Measurements from ENCODE around the gene ST3GAL3. TPM values are rescaled to one million over a fixed set of nuclear protein-coding genes. Genes with fewer than 3 reads are reported as not detected.
"Not testable (repeated sequence)": the region's sequence is repeated elsewhere in the genome, so short reads cannot be mapped to it uniquely, and the experiment has no call there.

ST3GAL3 gene
- total RNA-seq, 2 donors from 2014 or later: 21.8 to 23.7 TPM

DNA sequence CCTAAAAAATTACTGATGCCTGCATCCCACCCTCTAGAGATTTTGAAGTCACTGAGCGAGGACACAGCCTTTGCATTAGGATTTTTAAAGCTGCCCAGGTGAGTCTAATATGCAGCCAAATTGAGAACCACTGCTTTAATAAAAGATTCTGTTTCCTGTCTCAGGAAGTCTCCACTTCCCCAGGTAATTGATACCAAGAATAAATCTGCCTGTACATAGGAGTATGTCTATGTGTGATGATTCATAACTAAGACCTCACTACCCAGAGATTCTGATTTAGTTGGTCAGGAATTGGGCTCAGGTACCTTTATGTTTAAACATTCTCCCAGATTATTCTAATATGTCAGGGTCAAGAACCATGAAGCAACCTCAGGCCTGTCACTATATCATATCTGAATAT, 117.5 kb downstream of the ST3GAL3 start:
- ATAC-seq (replicated peaks): no peak
- no peaks in the 10 kb centered on the region for H3K27me3 Mint-ChIP-seq
- H3K27ac Mint-ChIP-seq: no peak overlapping the region
- H3K9me3 Mint-ChIP-seq: no peaks in the 10 kb centered on the region
- H3K36me3 Mint-ChIP-seq (ENCODE audit: low read depth): peaks cover 16% of the 10 kb centered on the region
- no peak overlapping the region for H3K4me3 Mint-ChIP-seq
- H3K4me1 Mint-ChIP-seq: peaks cover 4% of the 10 kb centered on the region

DNA sequence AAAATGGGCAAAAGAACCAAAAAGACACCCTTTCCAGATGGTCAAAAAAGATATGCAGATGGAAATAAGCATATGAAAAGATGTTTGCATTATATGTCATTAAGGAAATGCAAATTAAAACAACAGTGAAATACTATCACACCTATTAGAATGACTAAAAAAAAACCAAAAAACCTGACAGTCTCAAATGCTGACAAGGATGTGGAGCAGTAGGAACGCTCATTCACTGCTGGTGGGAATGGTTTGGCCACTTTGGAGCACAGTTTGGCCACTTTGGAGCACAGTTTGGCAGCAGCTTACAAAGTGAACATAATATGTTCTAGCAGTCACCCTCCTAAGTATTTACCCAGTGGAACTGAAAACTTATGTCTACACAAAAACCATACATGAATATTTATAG, 121.2 kb downstream of the ST3GAL3 start:
- Mint-ChIP-seq H3K27me3 (no peaks in the 10 kb centered on the region), H3K4me1 (peaks cover 17% of the 10 kb centered on the region), H3K9me3 (no peaks in the 10 kb centered on the region), H3K36me3 (ENCODE audit: low read depth) (peaks cover 8% of the 10 kb centered on the region), H3K4me3 (no peak overlapping the region), H3K27ac (no peak overlapping the region)
- ATAC-seq (replicated peaks): no peak

DNA sequence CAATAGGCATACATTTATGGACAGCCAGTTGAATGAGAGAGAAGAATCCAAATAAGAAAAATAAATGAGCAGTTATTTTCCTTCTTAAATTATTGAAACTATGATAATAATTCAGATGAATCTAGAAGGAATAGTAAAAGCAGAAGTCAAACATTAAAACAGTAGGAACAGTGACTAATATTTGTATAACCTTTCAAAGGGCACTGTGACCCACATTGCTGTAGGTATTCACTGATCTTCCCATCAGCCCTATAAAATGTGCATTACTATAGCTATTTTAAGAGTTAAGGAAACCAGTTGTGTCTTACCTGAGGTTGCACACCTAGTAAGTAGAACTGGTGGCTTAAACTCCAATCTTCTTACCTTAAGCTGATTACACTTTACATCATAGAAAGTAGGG, 123.5 kb downstream of the ST3GAL3 start:
- ATAC-seq (replicated peaks): peak; percentile 39
- Mint-ChIP-seq H3K27me3 (no peaks in the 10 kb centered on the region), H3K36me3 (ENCODE audit: low read depth) (peaks cover 2% of the 10 kb centered on the region), H3K27ac (peak overlapping the region; percentile 28), H3K9me3 (no peaks in the 10 kb centered on the region), H3K4me3 (peak overlapping the region; percentile 11), H3K4me1 (peaks cover 25% of the 10 kb centered on the region)

DNA sequence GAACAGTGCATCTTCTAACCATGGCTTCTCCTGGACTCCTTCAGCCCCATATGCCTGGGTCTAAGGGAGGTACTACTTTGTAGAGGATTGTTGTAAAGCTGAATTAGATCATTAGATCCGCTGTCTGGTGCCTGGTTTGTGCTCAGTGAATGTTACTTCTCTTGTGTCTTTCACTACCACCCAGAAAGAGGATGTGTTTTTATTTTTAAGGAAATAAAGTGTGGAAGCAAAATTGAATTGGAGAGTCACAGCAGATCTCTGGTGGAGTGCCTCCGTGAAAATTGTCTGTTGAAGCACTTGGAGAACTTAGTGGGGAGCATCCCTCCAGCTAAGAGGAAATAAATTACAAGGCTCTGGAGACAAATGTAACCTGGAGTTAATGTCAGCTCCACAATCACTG, 124.5 kb downstream of the ST3GAL3 start:
- ATAC-seq (replicated peaks): no peak
- Mint-ChIP-seq H3K9me3 (no peaks in the 10 kb centered on the region), H3K4me3 (no peak overlapping the region), H3K4me1 (peaks cover 27% of the 10 kb centered on the region), H3K36me3 (ENCODE audit: low read depth) (no peaks in the 10 kb centered on the region), H3K27ac (peak overlapping the region; percentile 21), H3K27me3 (no peaks in the 10 kb centered on the region)

DNA sequence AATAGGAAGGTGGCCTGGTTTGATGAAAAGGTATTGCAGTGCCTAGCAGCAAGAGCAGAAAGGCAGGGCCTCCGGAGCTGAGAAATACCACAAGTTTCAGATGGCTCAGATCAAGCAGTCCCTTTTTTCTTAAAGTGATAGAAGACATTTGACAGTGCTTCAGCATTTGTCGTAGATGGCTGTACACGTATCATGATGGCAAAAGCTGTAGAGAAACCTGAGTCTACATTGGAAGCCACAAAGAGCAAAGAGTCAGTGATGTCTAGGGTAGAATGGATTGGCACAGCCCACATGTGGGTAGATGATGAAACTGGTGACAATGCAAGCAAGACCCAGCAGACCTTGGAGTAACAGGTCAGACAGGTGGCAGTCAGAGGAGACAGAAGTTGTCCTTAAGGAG, 124.9 kb downstream of the ST3GAL3 start:
- Mint-ChIP-seq H3K27me3 (no peaks in the 10 kb centered on the region), H3K4me1 (peaks cover 27% of the 10 kb centered on the region), H3K9me3 (no peaks in the 10 kb centered on the region), H3K36me3 (ENCODE audit: low read depth) (no peaks in the 10 kb centered on the region), H3K4me3 (no peak overlapping the region), H3K27ac (peak overlapping the region; percentile 21)
- ATAC-seq (replicated peaks): peak; percentile 77

DNA sequence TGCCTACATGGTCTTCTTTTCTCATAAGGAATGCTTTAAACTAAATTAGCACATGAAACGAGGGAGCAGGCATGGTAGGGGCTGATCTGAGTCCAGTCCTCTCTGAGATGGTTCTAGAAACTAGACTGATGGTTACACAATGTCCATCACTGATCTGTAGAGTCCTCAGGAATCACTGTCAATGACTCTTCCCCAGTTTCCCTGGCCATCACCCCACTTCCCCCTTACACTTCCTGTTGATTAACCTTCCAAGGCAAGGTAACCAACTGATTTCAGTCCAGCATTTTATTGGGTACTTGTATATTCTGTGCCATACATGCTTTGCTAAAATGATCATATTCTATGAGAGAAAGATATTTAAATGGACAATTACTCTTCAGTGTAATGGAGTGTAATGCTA, 125.7 kb downstream of the ST3GAL3 start:
- Mint-ChIP-seq H3K9me3 (no peaks in the 10 kb centered on the region), H3K4me3 (no peak overlapping the region), H3K27me3 (no peaks in the 10 kb centered on the region), H3K27ac (peak overlapping the region; percentile 31), H3K4me1 (peaks cover 27% of the 10 kb centered on the region), H3K36me3 (ENCODE audit: low read depth) (peaks cover under 1% of the 10 kb centered on the region)
- no peak for ATAC-seq (replicated peaks)

DNA sequence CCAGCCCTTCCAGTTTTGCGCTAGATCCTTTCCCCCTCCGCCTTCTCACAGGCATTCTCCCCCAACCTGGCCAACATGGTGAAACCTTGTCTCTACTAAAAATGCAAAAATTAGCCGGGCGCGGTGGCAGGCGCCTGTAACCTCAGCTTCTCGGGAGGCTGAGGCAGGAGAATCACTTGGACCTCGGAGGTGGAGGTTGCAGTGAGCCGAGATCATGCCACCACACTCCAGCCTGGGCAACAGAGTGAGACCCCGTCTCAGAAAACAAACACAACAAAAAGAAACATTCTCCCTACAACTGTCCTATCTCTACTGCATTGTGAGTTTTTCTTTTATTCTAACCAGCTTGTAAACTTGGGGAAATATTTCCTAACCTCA, 126.6 kb downstream of the ST3GAL3 start:
- Mint-ChIP-seq H3K4me1 (peaks cover 27% of the 10 kb centered on the region), H3K27ac (peak overlapping the region; percentile 70)
- not testable (repeated sequence) for H3K9me3 Mint-ChIP-seq; ATAC-seq (replicated peaks); H3K4me3 Mint-ChIP-seq; H3K27me3 Mint-ChIP-seq; H3K36me3 Mint-ChIP-seq (ENCODE audit: low read depth)

DNA sequence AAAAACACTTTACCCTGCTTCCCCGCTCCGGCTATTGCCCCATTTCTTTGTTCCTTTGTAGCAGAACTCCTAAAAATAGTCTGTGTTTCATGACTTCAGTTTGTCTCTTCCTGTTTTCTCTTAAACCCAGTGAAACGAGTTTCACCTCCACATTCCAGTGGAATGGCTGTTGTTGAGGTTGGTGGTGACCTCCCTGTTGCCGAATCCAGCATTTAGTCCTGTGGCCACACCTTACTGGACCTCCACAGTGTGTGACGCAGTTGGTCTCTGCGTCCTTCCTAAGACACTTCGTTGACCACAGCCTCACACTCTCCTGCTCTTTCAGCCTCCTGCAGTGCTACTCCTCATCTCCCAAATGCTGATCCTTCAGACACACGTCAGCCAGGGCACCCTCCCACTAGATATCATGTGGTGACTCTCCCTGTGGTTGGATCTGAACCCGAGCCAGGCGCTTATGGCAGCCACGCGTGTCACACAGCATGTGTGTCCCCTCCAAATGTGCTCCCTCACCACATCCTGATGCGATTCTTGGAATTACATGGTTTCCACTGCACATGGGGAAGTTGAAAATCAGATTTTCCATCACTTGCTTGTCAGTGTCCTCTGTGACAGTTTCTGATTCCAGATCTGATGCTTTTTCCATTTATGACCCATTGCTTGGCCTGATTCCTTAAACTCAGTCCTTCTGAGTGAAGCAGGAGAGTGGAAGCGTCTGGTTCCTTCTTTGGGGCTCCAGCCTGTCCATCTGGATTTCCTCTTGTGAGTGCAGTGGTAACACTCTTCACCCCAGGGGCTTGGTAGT, 127.1 kb downstream of the ST3GAL3 start:
- Mint-ChIP-seq H3K4me3 (no peak overlapping the region), H3K4me1 (peaks cover 27% of the 10 kb centered on the region), H3K36me3 (ENCODE audit: low read depth) (peaks cover 16% of the 10 kb centered on the region), H3K27me3 (no peaks in the 10 kb centered on the region), H3K27ac (peak overlapping the region; percentile 70), H3K9me3 (no peaks in the 10 kb centered on the region)
- no peak for ATAC-seq (replicated peaks)

DNA sequence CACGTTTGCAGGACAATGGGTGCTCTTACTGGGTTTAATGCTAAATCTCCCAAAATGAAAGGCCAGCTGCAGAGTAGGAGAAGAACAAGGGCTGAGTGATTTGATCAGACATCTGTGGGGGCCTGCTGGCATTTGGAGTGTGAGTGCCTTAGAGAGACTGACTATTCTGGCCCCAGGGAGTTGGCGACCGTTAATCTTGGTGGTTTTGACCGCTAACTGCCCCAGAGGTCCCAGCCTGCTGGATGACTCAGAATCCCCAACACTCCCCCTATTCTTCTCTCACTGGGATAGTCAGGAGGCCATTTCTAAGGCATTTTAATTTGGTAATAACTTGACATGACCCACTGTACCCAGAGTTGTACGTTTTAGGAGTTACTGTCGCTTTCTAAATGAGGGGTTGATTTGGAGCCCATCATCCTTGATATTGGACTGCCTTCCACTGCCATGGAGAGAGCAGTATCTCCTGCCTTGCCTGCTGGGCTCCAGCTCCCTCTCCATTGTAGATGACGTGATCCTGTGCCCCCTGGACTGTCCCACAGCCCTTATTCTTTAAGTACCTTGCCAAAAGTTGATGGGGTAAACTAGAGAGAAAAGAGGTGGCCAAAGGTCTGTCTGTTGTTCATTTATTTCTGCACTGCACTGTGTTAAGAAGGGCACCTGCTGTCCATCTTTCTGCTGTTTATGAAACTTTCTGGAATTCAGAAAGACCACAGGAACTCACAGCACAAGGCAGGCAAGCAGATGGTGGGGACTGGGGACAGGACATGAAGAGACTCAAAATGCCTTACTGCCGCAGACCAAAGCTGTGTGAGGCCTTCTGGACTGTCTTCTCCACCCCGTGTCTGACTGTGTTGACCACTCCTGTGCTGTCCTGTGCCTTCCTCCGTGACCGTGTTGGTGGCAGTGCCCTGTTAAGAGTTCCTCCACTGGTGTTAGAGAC, 128.0 kb downstream of the ST3GAL3 start:
- peak overlapping the region; percentile 70 for H3K27ac Mint-ChIP-seq
- no peak for ATAC-seq (replicated peaks)
- peaks cover 24% of the 10 kb centered on the region for H3K36me3 Mint-ChIP-seq (ENCODE audit: low read depth)
- H3K4me1 Mint-ChIP-seq: peaks cover 27% of the 10 kb centered on the region
- H3K4me3 Mint-ChIP-seq: peak overlapping the region; percentile 2
- H3K27me3 Mint-ChIP-seq: no peaks in the 10 kb centered on the region
- H3K9me3 Mint-ChIP-seq: no peaks in the 10 kb centered on the region

DNA sequence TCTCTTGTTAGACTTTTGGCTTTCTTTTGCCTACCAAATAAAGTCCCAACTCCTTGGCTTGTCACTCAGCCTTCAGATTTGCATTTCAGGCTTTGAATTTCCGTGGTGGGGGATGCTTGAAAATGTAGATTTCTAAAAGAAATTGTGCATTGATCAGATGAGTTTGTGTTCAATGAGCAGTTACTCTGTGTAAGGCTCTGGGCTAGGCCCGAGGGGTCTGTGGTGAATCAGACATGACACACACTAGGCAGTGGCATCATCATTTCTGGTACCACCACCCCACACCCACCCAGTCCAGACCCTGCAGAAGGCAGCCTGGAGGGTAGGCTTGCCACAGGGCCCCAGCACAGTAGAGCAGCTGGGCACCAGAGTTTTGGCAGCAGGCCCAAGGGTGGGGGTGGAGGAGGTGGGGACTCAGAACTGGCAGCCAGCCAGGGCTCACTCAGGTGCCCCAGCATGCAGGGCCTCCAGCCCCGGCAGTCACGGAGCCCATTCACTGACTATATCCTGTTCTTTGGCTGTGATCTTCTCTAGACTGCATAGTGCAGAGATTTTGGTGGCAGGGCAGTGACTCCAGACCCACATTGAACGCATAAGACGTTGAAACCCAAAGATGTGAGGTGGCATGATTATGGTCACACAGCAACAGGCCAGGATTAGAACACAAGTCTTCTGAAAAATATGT, 129.1 kb downstream of the ST3GAL3 start:
- H3K9me3 Mint-ChIP-seq: no peaks in the 10 kb centered on the region
- peak overlapping the region; percentile 62 for H3K27ac Mint-ChIP-seq
- ATAC-seq (replicated peaks): peak; percentile 67
- peaks cover 20% of the 10 kb centered on the region for H3K4me1 Mint-ChIP-seq
- H3K27me3 Mint-ChIP-seq: no peaks in the 10 kb centered on the region
- H3K4me3 Mint-ChIP-seq: peak overlapping the region; percentile 2
- H3K36me3 Mint-ChIP-seq (ENCODE audit: low read depth): peaks cover 34% of the 10 kb centered on the region

DNA sequence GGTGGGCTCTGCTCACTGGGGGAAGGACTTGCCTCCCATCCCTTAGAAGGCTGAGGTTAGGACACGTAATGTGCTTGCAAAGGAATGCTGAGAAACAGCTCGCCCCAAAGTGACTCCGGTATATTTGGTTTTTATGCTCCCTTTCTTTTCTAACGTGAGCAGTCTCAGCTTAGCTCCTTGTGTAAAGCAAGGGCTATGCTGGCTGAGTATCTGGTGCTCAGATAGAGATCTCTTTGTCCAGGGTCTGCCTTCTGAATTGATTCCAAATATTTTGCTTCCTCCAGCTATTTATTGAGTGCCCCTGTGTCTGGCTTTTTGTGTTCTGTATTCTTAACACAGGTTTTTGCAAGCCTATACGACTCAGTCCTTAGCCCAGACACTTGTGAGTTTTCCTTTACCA, 131.7 kb downstream of the ST3GAL3 start:
- Mint-ChIP-seq H3K4me3 (no peak overlapping the region), H3K27me3 (no peaks in the 10 kb centered on the region), H3K9me3 (peaks cover 6% of the 10 kb centered on the region), H3K36me3 (ENCODE audit: low read depth) (peaks cover 57% of the 10 kb centered on the region), H3K4me1 (peaks cover 10% of the 10 kb centered on the region), H3K27ac (no peak overlapping the region)
- no peak for ATAC-seq (replicated peaks)

DNA sequence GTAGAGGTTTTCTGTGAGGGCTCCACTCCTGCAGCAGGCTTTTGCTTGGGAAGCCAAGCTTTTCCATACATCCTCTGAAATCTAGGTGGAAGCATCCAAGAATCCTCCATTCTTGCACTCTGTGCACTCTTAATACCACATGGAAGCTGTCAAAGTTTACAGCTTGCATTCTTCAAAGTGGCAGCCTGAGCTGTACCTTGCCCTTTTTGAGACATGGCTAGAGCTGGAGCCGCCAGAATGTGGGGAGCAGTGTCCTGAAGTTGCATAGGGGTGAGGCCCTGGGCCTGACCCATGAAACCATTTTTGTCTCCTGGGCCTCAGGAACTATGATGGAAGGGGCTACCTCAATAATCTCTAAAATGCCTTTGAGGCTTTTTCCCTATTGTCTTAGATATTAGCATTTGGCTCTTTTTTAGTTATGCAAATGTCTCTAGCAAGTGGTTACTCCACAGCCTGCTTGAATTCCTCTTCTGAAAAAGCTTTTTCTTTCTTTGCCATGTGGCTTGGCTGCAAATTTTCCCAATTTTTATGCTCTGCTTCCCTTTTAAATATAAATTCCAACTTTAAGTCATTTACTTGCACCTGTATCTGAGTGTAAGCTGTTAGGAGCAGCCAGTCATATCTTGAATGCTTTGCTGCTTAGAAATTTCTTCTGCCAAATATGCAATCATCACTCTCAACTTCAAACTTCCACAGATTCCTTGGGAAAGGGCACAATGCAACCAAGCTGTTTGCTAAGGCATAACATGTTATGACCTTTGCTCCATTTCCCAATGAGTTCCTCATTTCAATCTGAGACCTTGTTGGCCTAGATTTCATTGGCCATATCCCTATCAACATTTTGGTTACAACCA, 134.2 kb downstream of the ST3GAL3 start:
- Mint-ChIP-seq H3K27ac (no peak overlapping the region), H3K27me3 (no peaks in the 10 kb centered on the region), H3K9me3 (peaks cover 6% of the 10 kb centered on the region), H3K4me1 (no peaks in the 10 kb centered on the region), H3K4me3 (no peak overlapping the region), H3K36me3 (ENCODE audit: low read depth) (peaks cover 57% of the 10 kb centered on the region)
- ATAC-seq (replicated peaks): no peak

DNA sequence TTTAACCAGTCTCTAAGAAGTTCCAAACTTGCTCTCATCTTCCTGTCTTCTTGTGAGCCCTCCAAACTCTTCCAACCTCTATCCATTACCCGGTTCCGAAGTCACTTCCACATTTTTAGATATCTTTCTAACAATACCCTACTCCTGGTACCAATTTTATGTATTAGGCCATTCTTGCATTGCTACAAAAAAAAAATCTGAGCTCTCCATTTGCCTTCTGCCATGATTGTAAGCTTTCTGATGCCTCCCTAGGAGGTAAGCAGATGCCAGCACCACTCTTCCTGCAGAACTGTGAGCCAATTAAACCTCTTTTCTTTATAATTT, 134.8 kb downstream of the ST3GAL3 start:
- no peak overlapping the region for H3K4me3 Mint-ChIP-seq
- H3K4me1 Mint-ChIP-seq: peaks cover under 1% of the 10 kb centered on the region
- H3K9me3 Mint-ChIP-seq: peaks cover 6% of the 10 kb centered on the region
- no peak for ATAC-seq (replicated peaks)
- H3K27me3 Mint-ChIP-seq: no peaks in the 10 kb centered on the region
- peaks cover 57% of the 10 kb centered on the region for H3K36me3 Mint-ChIP-seq (ENCODE audit: low read depth)
- no peak overlapping the region for H3K27ac Mint-ChIP-seq

DNA sequence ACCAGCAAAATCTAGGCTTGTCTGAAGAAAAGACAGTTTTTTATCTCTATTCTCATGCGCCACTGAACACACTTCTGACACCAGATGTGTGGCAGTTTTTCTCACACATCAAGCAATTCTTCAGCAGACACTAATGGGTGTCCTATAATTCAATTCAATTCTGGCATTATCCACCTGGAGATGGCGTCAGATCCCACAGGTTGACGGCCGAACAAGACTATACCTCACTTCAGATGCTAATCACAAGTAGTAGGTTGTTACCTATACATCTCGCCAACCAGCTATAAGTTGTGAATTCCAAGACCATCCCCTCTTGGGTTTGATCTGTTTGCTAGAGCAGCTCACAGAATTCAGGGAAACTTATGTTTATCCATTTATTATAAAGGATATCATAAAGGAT, 136.3 kb downstream of the ST3GAL3 start:
- Mint-ChIP-seq H3K4me1 (peaks cover 3% of the 10 kb centered on the region), H3K9me3 (peaks cover 6% of the 10 kb centered on the region), H3K4me3 (no peak overlapping the region), H3K36me3 (ENCODE audit: low read depth) (peaks cover 50% of the 10 kb centered on the region), H3K27ac (no peak overlapping the region), H3K27me3 (no peaks in the 10 kb centered on the region)
- ATAC-seq (replicated peaks): no peak
